HG02588 (cell line): ENCODE results near the gene MAB21L3.

Source experiments
- ATAC-seq: cut with Tn5 transposase; IDR thresholded peaks from one replicate; pipeline ENCODE4 v1.9.1; 2021; ENCODE audit warnings: mild to moderate bottlenecking, moderate library complexity; ENCODE audit not compliant: unreplicated experiment

Gene MAB21L3

DNA sequence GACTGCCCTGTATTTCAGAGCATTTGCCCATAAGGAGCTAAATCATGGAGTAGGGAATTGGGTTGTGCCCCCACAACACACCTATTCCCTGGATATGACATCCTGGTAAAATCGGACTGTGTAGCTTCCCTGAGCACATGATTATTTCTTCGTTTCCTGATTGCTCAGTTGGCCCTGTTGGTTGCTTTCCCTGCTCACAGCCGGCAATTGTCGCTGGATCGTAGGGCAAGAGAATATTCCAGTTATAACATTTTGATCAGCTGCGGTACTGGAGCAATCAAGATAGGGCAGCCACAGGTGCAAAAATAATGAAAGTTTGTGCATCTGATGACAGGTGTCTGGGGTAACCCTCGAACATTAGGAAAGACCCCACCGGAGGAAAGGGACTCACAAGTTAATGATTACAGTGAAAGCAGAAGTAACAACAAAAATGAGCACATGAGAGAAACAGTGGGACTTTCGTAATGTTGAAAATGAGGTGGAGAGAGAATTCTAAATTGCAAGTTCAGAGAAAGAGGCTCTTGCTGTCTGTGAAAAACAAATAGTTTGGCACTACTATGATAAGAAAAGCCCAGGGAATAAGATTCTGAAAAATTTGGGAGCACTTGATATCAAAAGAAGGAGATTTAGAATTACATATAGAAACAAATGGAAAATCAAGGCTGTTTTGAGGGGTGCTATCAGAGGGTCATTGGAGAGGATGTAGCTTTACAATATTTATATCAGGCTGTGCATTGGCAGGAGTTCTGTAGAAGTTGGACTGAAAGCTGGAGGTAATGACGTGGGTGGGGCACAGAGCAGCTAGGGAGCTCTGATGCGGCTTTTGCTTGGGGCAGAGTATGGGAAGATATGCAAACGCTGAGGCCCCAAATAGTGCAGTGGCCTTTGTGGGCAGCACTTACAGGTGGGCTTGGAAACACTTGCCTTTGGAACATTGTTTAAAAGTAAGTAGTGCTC, at the start of gene MAB21L3:
Gene MAB21L3, plus strand, starts transcription at position 833 of the 957 bp plus-strand sequence. CDS start 1,217 bp downstream, outside the sequence.
- peak; percentile 52 for ATAC-seq

DNA sequence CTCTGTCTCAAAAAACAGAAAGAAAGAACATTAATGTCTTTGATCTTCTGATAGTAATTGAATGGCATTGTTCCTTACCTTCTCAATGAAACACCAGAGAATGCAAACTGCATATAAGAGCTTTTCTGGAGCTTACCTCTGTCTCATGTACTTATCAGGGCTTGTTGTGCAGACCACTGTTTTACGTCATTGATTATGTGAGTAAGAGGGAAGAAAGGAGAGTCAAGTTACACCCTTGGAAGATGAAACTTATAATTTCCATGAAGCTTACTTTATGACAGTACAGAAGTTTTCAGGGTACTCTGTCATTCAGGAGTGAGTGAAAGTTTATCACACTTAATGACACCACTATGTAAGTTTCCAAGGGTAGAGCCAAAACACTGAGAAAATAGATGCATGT, 49.0 kb upstream of the MAB21L3 start:
- ATAC-seq, result no peak

DNA sequence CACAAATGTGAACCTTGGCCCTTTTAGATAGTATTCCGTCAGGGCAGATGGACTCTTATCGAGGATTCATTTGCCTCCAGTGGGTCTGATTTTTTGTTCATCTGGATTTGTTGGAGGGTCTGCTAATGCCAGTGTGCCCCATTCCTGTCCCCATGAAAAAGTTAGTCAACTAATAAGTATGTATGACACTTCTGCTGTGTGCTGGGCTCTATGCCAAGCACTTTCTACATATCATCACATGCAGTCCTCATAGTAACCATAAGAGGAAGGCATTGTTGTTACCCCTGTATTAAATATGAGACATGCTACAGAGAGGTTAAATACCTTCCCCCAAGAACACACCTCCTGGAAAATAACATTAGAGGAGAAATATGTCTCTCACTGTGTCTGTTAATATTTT, 46.6 kb upstream of the MAB21L3 start:
- no peak for ATAC-seq

DNA sequence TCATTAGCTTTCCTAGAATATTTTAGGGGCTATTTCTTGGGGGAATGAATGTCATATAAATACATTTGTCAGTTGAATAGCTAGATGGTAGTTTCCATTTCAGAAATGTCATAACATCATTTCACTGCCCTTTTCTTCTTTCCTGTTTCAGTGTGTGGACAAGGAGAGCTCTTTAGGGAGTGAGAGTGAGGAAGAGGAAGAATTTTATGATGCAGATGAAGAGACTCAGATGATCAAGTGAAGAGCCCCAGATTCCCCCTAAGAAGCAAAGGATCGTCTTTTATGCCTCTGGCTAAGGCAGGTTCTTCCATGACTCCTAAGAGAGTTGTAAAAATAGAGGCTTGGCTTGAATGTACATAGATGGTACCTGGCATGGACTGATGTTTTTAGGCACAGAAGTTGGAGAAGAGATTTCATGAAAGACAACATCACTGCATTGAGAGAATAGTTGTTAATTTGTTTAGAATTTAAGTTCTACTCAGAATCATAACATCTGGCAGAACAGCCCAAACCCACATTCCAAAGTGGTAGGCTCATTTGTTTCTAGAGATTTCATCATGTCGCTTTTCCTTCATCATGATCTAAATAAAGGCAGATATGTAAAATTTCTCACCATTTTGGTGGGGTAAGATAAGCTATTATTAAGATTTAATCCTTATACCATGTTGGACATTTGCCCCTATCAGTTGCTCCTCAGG, 44.2 kb upstream of the MAB21L3 start:
- no peak for ATAC-seq

DNA sequence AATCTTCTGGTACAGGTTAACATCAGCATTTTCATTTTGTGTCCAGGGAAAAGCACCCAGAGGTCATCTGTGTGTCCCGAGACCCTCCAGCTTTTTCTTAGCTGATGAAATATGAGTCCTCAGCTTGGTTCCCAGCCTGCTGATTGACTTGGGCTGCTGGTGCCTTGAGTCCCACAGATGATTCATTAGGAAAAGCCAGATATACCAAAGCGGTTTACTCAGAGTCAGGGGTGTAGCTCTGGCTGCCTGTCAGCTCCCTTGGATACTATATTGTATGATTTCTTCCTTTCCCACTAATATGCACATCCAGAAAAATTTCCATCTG, 43.7 kb upstream of the MAB21L3 start:
- no peak for ATAC-seq

DNA sequence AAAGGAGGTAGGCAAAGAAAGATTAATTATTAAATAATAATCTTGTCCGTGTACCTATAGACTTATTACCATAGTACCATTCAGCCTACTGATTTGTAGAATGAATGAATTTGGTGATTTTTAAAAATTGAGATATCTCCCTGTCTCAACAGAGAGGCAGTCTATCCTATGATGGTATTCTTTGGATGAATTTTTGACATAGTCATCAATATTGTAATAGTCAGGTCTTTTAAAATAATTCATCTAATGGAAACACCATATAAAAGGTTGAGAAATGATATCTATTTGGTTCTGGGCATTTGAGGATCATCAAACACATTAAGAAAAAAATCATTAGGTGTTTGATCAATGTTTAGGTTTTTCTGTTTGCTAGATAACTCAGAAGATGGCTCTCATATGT, 35.6 kb upstream of the MAB21L3 start:
- ATAC-seq, result no peak

DNA sequence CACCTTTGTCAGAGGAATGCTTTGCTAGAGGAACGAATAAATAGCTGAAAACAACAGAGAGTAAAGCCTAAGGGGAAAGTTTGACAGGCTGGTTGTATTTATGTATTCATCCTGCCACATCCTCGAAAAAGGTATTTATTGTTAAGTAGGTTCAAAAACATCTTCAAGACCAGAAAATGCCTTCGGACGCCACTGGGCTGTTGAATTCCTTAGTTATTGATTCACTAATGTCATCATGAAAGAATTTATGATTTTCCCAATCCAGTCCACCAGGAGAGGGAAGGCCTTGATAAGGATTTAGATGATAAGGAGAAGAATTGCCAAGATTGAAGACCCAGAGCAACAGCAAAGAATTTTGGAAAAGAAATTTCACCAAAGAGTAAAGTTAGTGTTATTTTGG, 35.2 kb upstream of the MAB21L3 start:
- no peak for ATAC-seq

DNA sequence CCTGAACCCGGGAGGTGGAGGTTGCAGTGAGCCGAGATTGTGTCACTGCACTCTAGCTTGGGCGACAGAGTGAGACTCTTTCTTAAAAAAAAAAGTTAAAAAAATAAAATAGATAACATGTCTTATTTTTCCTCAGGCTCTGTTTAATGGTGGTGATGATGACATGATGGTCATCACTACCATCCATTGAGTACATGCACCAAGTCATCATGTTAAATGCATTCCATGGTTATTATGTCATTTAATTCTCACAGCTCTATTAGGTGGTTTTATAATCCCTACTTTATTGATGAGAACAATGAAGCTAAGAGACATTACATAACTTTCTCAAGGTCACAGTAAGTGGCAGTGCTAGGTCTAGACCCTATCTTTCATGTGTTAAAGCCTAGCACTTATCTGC, 34.4 kb upstream of the MAB21L3 start:
- ATAC-seq, result no peak

DNA sequence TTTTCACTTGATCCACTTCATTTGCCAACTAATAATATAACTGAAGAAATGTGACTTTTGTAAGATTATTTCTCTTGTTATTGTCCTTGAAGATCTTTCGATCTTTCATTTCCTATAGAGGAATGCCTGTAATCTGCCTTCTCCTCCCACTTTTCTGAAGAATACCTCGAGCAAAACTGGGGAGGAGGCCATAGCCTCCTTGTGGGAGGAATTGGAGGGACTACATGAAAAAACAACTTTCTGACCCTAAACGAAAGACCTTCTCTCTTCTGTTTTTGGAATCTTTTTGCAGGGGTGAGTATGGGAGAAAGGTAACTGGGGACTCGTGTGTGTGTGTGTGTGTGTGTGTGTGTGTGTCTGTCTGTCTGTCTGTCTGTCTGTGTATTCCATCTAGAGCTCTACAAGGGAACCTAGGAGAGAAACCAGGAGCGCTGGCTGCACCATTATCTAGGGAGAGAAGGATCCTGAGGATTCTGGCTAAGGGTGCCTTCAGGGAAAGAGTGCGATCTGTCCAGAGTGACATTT, 32.4 kb upstream of the MAB21L3 start:
- ATAC-seq, result no peak

DNA sequence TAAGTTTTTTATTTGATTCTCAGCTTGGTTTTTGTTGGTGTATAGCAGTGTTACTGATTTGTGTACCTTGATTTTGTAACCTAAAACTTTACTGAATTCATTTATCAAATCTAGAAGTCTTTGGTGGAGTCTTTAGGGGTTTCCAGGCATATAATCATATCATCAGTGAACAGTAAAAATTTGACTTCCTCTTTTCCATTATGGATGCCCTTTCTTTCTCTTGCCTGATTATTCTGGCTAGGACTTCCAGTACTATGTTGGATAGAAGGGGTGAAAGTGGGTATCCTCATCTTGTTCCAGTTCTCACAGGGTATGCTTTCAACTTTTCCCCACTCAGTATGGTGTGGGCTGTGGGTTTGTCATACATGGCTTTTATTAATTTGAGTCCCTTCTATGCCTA, 23.6 kb upstream of the MAB21L3 start:
- no peak for ATAC-seq

DNA sequence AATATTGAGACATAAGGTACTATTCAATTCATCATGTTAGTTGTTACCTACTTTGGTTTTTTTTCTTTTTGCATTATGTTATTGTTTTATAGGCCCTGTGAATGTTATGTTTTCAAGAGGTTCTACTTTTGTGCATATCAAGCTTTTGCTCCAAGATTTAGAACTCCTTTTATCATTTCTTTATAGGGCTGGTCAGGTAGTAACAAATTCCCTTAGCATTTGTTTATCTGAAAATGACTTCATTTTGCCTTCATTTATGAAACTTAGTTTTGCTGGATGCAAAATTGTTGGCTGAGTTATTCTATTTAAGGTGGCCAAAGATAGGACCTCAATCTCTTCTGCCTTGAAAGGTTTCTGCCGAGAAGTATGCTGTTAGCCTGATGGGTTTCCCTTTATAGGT, 21.3 kb upstream of the MAB21L3 start:
- ATAC-seq, result no peak

DNA sequence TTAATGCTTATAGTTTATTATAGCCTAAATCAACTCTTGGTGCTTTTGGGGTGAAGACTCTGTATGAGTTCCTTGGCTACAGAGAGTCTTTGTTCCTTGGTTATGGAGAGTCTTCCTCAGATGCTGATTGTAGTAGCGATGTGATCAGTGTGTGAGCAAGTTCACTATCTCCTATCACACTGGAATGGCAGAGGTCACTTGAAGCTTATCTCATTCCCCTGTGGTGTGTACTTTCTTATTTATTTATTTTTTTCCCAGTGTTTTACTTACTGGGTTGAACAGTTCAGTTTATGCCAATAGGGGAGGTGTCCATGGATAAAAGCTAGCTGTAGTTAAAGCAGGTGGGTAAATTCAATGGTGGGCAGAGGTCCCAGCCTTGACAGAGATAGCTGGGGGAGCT, 20.1 kb upstream of the MAB21L3 start:
- ATAC-seq, result no peak

DNA sequence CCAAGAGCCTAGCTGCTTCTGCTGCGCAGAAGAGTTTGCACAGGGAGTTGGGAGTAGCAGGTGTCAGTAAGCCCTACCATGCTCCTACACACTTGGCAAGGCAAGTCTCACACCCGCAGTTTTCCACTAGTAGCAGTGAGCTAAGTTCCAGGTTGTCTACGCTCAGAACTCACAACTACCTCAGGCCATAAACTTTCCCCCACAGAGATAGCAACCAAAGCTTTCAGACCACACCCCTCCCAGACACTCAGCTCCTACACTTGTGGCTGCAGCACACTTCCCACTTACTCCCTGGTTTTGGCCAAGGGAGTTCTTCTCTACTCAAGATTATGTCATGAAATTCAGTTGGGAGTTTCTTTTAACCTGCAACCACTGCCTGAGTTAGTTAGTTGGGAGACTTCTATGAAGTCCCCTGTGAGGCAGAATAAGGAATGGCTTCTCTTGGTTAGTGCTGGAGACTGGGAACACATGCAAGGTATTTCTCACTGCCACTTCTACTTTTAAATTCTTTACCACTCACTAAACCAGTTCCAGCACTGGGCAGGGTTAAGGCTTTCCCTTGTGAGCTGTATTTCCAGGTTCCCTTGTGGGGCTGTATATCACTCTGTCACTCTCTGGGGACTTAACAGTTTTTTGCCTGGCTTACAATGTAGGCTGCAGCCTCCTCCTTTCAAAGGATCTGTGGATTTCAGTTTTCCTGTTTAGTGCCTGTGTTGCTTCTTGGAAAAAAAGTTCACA, 18.3 kb upstream of the MAB21L3 start:
- no peak for ATAC-seq

DNA sequence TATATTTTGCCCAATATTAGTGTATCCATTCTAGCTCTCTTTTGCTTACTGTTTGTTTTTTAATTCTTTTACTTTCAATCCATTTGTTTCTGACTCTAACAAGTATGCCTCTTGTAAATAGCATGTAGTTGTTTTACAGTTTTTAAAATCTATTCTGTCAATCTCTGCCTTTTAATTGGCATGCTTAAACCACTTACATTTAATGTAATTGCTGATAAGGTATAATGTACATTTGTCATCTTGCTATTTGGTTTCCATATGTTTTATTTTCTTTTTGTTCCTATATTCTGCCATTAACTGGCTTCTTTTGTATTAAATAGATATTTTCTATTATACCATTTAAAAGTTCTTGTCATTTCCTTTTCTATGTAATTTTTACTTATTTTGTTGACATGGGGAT, 16.2 kb upstream of the MAB21L3 start:
- no peak for ATAC-seq

DNA sequence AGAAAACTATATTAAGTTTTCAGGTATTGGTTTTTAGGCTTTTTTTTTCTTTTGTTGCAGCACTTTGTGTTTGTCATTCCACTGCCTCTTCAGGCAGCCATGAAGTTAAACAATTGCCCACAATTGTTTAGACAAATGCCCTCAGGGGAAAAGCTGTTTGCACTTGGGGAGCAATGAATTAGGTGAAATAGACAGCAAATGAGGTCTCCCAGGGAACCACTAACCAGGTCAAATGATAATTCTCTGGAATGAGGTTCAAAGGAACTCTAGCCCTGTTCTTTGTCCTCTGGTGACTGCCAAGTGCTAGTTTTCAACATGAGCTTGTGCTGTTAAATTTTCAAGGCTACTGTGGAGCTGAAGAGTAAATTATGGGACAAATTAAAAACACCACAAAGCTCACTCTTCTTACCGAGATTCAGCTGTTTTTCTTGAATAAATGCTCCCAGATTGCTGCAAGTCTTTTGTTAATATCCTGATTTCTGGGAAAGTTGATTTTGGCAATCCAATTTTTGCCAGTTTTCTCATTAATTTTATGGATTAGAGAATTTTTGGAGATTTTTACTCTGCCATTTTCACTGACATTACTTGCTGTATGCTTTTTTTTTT, 15.1 kb upstream of the MAB21L3 start:
- ATAC-seq, result no peak

DNA sequence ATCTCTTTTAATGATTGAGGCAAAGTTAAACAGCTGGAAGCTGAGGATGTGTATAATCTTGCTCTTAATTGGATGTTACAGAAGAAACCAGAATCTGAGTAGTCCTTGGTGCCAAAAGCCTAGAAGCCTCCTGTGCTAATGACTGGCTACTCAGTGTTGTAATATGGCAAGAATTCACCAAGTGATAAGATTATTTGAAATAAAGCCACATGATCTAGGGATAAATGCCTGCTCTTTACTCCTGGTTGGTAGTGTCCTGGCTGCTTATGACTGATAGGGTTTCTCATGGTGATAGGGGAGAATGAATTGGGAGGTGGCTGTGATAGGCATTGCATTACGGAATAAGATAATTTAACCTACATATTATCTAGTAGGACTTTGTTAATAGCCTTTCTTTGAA, 13.6 kb upstream of the MAB21L3 start:
- ATAC-seq, result no peak

DNA sequence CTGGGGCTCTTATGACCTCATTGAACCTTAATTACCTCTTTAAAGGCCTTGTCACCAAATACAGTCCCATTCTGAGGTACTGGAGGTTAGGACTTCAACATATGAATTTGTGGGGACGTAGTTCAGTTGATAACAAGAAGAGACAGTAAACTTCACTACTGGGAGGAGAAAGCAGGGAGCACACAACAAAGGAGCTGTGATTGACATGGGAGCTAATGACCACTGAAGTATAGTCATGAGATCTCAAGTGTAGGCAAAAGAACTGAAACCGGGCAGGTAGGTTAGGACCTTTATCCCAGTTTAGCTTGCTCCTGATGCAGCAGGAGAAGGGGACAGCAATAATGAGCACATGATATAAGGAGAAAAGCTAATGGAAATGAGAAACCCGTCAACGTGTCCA, 11.8 kb upstream of the MAB21L3 start:
- no peak for ATAC-seq

DNA sequence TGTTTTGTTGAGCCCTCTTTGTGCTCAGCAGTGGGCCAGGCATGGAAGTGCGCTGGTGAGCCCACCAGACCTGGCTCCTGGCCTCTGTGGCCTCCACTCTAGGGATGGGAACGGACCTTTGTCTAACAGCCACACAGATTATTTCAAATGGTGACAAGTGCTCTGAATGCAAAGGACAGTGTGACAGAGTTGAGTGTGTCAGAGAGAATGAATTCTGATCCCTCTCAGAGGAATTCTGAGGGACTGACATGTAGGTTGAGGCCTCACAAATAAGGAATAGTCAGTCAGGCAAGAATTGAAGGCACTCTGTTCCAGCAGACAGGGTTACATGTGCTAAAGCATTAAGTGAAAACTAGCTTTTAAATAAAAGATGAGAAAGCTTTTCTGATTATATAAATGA, 11.3 kb upstream of the MAB21L3 start:
- no peak for ATAC-seq

DNA sequence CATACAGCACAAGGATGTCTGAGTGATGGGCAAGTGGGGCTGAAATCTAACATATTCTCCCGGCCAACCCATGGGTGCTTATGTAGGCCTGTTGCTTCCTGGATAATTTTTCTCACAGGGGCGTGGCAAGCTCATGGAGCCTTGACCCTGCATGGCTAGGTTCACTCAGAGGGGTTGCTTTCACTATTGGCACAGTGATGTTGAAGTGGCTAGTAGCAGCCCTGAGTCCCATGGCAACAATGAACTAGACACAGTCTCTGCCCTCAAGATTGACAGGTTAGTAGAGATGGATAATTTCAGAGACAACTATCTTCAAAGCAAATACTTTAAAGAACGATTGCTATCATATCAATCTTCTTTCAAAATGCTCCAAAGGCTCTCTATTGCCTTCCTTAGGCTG, 6.5 kb upstream of the MAB21L3 start:
- ATAC-seq, result no peak

DNA sequence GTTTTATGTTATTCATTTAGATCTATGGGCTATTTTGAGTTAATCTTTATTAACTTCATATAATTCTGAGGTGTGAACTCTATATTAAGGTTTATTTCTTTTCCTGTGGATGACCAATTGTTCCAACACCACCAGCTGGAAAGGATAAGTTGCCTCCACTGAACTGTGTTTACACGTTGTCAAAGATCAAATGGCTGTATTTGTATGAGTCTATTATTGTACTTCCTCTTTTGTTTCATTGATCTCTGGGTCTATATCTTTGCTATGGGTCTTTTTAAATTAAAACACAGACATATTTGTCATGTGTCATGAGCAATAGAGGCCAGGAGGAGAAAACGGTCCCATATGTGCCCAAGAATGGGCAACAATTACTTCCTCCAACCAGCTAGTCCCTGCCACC, 5.2 kb upstream of the MAB21L3 start:
- no peak for ATAC-seq

DNA sequence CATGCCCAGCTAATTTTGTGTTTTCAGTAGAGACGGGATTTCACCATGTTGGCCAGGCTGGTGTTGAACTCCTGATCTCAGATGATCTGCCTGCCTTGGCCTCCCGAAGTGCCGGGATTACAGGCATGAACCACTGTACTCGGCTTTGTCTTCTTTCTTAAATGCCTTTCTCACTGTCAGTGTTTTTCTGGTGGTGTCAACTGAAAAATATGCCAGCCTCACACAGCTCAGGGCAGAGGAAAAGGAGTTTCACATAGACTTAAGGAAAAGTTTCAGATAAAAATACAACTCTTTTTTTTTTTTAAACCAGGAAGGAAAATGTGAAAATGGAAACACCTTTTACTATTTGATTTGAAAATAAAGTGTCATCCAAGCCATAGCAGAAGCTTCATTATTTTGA, 4.6 kb upstream of the MAB21L3 start:
- ATAC-seq, result no peak
